DOHH2 (cell line): Measurements from ENCODE around the gene SMKR1.

Experiments used
- EZH2phosphoT487 ChIP-seq: fragments of 200-600 bp; sonication (generic); IDR thresholded peaks from 2 replicates; pipeline ENCODE4 v1.6.1; 2017; ENCODE audit warnings: borderline replicate concordance, mild to moderate bottlenecking, antibody characterized with exemption, low read length, moderate library complexity, mixed read lengths
- TF ChIP-seq, protein P1 (sequence below): fragments of 200-600 bp; sonication (generic); IDR thresholded peaks from one replicate; pipeline ENCODE4 v1.5.1; 2014; ENCODE audit warnings: antibody characterized with exemption, mild to moderate bottlenecking, low read depth, low read length; ENCODE audit not compliant: poor library complexity, severe bottlenecking

DNA sequence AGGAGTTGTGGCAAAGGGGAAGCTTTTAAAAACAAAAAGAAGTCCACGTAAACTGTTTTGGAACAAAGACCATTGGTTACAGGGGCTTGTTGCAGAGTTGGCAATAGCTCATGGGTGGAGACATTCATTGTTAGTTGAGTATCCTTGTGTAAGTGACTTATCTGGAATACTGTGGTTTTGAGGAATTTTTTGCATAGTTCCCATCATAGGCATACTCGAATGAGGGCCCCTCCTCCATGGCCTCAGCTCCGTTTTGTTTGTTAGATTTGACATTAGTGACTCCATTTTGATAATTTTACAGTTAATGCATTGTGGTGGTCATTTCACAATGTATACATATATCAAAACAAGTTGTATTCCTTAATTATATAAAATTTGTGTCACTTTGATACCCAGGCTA lies 12.8 kb upstream of the SMKR1 start:
- TF ChIP-seq, protein P1, sequence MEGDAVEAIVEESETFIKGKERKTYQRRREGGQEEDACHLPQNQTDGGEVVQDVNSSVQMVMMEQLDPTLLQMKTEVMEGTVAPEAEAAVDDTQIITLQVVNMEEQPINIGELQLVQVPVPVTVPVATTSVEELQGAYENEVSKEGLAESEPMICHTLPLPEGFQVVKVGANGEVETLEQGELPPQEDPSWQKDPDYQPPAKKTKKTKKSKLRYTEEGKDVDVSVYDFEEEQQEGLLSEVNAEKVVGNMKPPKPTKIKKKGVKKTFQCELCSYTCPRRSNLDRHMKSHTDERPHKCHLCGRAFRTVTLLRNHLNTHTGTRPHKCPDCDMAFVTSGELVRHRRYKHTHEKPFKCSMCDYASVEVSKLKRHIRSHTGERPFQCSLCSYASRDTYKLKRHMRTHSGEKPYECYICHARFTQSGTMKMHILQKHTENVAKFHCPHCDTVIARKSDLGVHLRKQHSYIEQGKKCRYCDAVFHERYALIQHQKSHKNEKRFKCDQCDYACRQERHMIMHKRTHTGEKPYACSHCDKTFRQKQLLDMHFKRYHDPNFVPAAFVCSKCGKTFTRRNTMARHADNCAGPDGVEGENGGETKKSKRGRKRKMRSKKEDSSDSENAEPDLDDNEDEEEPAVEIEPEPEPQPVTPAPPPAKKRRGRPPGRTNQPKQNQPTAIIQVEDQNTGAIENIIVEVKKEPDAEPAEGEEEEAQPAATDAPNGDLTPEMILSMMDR = no peak
- TF ChIP-seq EZH2phosphoT487 = no peak
